GM21737 (cell line): ENCODE data around the gene POU6F2.
"Not testable (repeated sequence)": the region's sequence is repeated elsewhere in the genome, so short reads cannot be mapped to it uniquely, and the experiment has no call there.

Experiments used
- ATAC-seq: cut with Tn5 transposase; IDR thresholded peaks from one replicate; pipeline ENCODE4 v1.9.1; 2021; ENCODE audit warnings: mild to moderate bottlenecking, moderate library complexity; ENCODE audit not compliant: unreplicated experiment

The POU6F2 gene

DNA sequence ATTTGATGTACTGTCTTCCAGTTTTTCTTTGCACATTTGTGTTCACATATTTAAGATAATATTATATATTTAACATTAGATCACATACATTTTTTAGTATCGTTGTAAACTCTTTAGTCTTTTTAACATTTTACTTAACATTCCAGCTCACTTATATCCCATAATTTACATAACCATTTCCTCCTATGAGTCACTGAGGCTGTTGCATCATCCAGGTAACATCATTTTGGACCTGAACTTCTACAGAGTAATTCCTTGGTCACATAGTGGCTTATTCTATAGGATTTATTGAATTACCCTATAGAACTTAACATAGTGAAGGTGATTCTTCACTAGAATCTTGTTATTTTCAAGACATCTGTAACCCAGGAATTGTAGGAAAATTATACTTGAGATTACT, 194.4 kb downstream of the POU6F2 start:
- ATAC-seq: no peak

DNA sequence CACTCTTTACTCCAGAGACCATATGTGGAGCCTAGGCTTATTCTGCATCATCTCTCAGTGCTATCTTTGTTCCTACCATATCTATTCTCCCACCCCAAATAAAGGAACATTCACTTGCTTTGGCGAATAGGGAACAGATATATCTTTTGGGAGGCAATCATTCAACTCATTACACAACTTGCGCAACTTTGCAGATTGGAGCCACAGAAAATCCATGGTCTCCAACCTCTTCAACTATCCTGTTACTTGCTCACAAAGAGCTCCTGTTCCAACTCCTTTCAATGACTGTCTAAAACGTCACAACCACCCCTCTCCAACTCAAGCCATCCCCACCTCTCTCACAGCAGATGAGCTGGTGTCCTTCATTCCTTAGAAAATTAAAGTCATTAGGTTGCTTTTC, 203.7 kb downstream of the POU6F2 start:
- no peak for ATAC-seq

DNA sequence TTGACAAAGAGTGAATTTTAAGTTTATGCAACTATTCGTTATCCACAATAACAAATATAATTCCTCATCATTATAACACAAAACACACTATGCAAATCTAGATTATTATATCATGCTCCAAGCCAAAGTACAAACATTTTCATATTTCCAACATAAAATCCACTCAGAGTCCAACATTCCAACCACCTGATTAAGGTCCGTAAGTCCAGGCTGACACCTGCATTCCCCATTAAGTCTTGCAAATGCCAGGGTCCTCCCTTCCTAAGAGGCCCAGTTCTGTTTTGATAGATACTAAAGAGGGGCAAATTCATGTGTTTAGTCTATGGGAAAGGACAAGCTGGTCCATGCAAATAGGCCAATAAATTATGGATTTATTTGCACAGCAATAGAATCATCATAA, 206.1 kb downstream of the POU6F2 start:
- no peak for ATAC-seq

DNA sequence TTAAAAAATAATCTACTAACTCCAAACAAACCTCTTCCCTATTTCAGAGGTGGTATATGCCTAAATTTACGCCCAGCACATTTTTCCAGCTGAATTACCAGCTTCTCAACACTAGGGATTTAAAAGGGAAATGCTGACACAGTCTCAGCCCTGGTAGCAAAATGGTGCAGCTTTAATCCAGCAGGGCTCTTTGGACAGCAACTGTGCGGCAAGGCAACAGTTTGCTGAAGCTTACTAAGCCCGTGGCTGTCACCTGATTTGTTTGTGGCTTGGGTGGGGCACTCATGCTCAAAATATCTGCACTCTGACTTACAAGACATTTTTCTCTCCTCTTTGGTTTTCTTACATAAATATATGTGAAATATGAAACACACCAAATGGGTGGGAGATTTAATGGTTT, 206.7 kb downstream of the POU6F2 start:
- no peak for ATAC-seq

DNA sequence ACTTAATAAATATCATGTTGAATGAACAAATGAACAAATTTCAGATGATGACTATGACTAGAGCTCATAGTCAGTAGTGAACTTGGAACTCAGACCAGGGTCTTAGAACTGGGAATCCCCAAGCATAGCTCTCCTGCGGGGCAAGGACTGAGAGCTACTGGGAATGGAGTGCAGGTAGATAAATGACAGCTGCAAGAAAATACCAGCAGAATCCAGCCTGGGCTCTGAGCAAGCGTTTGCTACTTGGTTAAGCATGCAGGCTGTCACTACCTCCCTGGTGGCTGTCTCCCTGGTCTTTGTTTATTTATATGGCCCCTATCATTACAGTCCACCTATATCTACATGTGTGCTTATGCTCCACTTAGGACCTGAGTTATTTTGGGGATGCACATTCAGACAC, 208.4 kb downstream of the POU6F2 start:
- no peak for ATAC-seq

DNA sequence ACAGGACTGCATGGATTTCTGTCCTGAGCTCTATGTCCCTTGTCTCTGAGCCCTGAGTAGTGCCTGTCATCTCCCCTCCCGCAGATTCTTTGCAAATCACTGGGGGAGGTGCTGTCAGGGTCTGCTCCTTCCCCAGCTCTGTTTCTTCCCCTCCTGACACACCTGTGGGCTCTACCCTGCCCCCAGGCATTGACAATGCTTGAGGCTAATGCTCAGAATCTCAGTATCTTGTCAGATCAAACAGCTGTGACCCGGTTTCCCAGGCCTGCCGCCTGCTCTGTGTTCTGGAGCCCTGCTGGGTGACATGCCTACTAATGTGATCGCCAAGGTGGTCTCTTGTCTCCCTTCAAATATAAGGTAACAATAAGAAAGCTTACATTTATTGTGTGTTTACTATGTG, 209.0 kb downstream of the POU6F2 start:
- no peak for ATAC-seq

DNA sequence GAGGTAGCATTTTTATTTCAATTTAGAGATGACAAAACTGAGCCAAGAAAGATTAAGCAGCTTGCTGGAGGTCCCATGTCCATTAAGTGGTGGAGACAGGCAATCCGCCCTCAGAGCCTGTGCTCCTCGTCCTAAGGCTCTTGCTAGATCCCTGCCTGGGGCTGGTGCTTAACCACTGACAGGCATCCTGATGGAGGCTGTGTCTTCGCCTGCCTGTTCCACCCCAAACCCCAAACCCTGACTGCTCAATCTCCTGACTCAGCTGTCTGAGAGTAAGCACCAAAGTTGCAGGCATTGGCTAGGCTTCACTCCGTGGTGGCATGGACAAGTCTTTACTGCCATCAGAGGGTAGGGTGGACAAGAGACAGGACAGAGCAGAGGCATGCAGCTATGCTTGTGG, 209.4 kb downstream of the POU6F2 start:
- ATAC-seq: no peak

DNA sequence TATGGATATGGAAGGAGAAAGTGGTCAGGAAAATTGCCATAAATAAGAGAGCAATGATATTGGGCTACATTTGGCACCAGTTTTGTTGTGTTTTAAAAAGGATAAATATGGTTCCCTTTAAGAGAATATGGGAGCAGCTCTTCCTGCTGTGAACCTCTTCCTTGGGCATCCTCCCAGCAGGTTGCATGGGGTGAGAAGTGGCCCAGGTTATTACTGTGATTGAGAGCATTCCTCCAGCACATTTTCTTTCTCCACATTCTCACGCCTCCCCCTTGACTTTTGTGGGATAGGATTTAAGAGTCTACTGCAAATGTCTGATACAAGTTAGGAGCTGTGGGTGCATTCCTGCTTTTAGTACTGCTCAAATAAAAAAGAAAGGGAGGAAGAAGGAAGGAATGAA, 214.8 kb downstream of the POU6F2 start:
- no peak for ATAC-seq

DNA sequence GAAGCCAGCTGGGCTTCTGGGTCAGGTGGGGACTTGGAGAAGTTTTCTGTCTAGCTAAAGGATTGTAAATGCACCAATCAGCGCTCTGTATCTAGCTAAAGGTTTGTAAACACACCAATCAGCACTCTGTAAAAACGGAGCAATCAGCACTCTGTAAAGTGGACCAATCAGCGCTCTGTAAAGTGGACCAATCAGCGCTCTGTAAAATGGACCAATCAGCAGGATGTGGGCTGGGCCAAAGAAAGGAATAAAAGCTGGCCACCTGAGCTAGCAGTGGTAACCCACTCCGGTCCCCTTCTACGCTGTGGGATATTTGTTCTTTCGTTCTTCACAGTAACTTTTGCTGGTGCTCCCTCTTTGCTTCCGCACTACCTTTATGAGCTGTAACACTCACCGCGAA, 216.7 kb downstream of the POU6F2 start:
- ATAC-seq: not testable (repeated sequence)

DNA sequence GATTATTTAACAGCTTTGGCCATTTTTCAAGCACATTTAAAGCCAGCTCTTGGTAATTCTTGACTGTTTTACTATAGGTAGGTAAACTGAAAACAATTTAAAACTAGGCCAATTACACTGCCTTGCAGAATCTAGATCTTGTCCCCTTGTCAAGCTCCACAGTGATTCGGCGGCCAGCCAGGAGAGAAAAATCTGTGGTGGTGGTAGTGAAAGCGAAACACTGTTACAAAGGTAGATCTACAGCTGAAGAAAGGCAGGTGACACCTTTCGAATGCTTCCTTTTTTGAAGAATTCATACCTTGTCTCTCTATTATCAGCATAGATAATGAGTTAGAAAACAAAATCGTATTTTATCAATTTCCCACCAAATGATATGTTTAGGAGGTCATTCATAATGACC, 218.3 kb downstream of the POU6F2 start:
- ATAC-seq: no peak

DNA sequence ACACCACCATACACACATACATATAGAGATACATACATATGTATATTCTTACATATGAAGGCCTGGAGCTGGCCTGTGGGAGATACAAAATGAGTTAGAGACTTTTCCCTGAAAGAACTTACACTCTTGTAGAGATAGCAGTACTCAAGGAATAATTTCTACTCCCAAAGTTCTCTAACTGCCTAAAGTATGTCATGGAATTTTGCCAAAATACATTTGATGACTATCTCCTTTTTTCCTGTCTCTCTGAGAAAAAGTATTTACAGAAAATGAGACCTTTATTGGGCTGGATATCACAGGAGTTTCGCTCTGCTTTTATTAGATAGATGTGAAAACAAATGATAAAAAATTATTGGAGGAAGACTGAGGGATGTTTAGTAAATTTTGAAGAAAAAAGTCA, 220.1 kb downstream of the POU6F2 start:
- ATAC-seq: no peak

DNA sequence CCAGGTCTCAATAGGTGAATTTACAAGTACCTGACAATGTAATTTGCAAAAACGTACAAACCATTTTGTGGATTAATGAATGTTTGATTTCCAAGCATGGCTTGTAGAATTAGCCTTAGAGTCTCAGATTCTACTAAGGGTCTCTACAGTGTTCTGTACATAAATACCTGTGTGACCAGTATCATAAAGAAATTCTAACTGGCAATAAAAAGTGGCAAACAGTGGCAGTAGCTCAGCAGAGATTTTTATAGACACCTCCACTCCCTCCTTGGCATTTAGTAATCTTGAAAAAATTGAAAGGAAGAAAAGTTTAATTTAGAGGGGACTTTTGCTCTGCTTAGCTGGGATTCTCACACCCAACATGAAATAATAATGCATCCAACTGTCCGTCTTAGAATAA, 220.8 kb downstream of the POU6F2 start:
- no peak for ATAC-seq

DNA sequence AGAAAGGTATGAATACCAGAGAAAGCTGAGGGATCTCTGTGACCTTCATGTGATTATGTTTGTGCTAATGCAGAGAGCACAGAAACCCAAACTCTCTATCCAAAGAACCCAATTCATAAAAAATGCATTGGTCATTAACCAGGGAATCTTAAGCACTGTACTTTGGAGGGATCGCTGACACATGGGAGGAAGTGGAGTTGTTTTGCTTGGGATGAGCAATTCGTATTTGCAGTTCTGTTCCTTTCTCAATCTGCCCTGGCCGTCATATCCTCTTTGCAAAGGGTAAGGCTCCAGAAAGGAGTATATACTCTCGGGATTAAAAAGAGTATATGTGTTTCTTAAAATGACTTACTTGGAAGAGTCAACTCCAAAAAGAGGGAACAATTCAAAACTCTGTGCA, 221.3 kb downstream of the POU6F2 start:
- no peak for ATAC-seq

DNA sequence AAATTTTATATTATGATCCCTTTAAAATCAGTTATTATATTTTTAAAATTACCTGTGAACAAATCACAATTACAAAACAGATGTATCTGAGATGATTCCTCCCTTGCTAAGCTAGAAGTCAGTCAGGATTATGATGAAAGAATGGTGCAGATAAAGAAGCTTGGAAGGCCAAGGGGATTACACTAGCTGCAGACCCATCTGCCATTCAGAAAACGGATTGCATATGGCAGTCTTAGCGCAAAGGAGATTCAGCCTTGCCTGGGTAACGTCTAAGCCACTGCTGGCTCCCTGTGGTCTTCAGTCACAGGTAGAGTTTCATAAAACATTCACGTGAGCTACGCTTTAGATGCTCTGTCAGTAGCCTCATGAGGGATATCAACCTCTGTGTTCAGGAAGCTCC, 222.2 kb downstream of the POU6F2 start:
- no peak for ATAC-seq

DNA sequence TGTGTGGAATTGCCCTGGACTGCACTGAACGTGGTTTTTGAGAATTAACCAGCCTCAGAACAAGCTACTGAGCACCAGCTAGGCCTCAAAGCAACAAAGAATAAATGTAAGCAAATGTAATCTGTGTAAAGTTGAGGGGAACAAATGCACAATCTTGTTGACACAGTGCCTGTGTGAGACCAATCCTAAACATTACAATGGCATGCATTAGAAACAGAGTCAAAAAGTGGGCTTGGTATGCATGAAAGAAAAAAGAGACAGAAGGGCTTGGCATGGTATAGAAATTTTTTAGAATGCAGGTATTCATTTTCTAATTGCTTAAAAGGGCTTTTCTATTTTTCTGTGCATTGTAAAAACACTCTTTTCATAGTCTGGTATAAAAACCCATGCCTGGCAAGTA, 224.3 kb downstream of the POU6F2 start:
- no peak for ATAC-seq

DNA sequence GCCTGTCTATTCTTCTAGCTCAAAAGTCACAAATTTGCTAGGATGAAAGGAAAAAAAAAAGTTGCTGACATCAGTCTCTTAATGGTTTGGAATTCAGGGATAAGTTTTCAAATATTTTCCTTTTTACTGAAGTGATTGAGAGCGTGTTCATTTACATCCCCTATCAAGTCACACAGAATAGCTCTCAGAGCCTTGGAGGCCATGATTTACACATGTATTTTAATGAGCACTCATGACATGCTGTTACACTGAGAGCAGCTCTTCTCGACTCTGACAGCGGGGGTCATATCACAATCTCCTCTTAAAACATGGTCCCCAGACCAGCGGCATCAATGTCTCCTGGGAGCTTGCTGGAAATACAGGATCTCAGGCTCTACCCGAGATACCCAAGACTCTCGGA, 232.7 kb downstream of the POU6F2 start:
- ATAC-seq: no peak

DNA sequence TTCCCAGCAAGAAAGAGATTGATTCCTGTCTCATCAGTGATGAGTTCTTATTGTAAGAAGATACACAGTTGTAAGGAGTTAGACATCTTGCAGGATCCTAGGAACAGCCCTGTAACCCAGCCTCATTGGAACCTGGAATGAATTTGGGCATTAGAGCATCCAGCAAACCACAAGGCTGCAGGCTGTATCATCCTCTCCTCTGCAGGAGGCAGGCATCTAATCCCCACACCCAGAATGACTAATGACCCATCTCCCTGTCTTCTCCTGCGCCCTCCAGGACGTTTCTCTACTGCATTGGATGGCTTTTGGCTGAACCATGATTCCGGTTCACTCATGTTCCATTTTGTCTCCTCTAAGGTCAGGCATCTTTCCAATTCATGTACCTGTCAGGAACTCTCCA, 233.9 kb downstream of the POU6F2 start:
- no peak for ATAC-seq

DNA sequence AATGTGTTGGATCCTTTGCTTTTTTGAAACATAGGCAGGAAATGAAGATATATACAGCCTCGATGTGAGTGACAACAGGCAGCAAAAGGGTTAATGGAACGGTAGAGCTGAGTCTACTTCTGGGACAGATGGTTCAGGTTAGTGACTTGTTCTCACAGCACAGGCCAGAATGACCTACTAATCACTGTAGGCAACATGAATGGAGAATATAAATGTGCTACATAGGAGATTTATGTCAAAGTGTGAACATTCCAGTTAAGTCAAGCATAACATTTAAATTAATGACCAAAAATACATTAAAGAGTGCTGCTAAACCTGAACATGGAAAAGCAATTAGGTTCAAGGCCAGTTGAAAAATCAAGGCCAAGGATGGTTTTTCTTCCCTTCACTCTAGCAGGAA, 235.2 kb downstream of the POU6F2 start:
- no peak for ATAC-seq

DNA sequence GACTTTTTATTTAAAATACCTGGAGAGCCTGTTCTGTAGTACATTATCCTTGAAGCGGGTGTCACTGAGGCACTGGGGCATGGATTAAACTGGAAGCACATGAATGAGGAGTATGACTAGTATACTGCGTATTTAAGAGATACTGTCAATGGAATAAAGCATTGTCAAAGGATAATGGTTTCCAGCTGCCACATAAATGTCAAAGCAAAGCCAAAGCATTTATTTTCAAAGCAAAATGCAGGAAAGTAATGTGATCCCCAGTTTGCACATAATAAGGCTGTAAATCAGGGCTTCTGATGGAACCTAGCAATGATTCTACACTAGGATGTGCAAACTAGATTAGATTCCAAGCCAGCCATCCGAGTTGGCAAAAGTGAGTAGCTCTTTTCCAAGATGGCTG, 240.1 kb downstream of the POU6F2 start:
- no peak for ATAC-seq

DNA sequence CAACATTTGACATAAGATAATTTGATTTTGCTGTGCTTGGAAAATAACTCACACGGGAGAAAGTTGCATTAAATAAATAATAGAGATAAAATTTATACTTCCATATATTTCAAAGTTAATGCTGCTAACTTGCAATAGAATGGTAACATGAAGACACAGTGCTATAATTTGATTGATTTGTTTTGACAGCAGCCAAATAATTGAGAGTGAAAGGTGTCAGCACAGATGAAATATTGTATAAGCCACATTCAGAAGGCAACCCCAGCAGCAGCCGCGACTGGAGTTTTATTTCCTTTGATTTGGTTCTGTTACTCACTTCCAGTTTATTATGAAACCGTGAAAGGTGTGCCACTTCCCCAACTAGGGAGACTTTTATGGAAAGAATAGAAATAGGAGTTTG, 242.2 kb downstream of the POU6F2 start:
- no peak for ATAC-seq

DNA sequence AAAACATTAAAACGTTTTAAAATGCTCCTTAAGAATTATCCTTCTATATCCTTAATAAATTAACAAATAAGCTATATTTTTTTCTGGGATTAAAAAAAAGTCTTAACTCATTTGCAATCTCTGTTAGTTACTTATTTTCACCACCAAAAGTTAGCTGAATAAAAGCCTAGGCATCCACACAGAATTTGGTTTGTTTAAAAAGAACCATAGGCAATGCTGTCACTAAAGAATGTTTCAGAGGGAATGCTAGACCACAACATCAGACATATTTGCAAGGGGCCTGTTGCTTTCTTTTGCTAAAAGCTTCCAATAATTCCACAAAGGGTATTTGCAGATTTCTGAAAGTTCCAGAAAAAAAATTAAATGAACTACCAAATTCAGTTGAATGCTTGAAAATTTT, 244.2 kb downstream of the POU6F2 start:
- no peak for ATAC-seq

DNA sequence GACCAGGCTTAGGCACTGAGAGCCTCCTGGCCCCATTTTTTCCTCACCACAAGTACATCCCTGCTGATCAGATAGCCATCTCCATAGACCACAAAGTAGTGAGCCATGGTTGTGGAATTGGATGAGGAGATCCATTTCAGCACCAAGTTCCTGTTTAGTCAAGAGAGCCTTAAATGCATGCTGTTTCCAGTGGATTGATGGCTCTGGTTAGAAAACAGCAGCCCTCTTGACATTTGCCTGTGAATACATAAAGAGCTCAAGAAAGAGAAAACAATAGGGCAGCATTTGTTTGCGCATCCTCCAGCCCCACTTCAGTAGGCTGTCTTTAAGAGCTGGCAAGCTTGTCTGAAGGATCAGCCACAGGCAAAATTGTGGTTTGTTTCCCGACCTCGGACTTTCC, 251.2 kb downstream of the POU6F2 start:
- ATAC-seq: no peak

DNA sequence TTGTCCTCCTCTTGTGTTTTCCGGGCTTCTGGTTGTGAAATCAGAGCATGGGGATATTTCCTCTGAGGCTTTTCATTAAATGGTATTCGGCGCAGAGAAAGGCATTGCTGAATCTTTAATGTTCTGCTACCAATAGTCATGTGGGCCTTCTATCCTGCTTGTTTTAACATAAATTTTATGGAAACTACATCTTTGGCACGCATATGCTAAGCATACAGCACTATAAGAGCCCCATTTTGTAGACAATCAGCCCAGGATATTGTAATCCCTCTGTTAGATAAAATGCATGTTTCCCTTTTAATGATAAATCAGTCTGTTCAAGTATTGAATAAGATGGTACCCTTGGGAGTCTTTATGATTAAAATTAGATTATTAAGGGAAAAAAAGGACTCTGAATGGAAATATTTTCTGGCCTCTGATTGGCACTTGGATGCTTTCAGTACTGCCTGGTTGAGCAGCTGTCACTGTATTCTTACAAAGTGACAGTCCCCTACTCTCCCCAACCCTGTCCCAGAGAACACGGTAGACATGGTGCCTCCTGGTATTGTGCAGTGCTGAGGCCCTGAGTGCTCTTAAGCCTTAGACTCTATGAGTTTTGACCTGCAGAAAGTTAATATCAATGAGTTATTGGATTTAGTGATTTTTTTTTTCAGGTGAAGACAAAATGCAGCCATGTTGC, 256.3 kb downstream of the POU6F2 start:
- ATAC-seq: no peak
